HG03159 (cell line): ENCODE results near the gene SOD2.
"Not testable (repeated sequence)": the region's sequence is repeated elsewhere in the genome, so short reads cannot be mapped to it uniquely, and the experiment has no call there.

Experiments
- ATAC-seq: cut with Tn5 transposase; IDR thresholded peaks from one replicate; pipeline ENCODE4 v1.9.1; 2021; ENCODE audit warnings: mild to moderate bottlenecking, moderate library complexity; ENCODE audit not compliant: unreplicated experiment

Gene SOD2

DNA sequence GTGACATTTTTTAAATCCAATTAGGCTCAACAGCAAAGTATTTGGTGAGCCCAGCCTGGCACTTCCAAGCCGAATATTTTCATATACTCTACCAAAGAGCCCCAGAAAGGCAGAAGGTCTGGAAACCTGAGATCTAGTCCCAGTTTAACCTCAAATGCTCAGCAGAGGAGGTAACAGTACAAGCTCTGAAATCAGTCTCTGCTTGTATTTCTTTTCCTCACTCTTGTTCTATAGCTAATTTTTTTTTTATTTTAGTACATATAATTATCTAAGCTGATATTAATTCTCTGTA lies 9.1 kb downstream of the SOD2 start:
- no peak for ATAC-seq

DNA sequence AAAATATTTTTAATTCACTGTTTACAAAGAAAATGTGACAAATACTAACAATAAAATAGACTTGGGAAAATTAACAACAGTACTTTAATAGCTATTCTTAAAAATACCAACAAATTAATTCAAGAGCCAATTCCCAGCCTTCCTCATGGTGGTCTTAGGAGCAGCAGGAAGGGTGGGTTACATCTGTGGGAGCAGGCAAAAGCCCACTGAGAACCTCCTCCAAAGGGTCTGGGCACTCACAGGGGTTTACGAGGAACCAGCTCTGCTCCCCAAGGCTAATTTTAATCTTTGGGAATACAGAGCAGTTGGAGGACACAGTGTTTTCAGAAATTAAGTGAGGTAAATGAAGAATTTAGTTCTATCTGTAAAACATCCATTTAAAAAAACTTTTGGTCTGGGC lies 10.2 kb downstream of the SOD2 start:
- ATAC-seq = no peak

DNA sequence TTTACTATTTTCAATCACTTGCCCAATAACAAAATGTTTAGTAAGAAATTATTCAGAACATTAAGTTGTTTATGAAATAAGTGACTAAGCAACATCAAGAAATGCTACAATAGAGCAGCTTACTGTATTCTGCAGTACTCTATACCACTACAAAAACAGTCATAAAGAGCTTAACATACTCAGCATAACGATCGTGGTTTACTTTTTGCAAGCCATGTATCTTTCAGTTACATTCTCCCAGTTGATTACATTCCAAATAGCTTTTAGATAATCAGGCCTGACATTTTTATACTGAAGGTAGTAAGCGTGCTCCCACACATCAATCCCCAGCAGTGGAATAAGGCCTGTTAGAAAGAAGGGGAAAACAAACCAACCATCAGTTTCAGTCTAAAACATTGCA lies 10.7 kb downstream of the SOD2 start:
- no peak for ATAC-seq

DNA sequence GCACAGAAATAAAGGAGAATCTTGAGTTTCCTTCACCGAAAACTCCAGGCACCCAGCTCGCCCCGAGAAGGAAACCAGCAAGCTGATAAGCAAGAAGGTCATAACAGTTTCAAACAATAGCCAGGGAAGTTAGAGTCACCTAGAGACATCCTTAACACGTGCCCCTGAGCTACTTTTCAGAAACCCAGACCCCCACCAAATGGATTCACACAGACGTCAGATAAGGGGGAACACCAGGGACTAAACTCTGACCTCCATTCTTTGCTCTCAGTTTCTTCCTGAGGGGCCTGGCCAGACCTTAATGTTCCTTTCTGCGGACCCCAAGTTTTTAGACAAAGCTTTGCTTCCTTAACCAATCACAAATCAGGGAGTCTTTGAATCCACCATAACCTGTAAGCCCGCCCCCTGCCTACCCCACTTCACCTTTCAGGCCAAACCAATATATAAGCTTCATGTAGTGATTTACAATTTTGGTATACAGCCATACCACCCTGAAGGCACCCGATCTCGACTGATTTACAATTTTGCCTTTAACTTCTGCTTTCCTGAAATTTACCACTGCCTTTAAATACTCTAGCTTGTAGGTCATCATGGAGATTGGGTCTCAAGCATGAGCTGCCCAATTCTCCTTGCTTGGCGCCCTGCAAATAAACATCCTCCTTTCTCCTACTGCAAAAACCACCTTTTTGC lies 11.7 kb downstream of the SOD2 start:
- no peak for ATAC-seq

DNA sequence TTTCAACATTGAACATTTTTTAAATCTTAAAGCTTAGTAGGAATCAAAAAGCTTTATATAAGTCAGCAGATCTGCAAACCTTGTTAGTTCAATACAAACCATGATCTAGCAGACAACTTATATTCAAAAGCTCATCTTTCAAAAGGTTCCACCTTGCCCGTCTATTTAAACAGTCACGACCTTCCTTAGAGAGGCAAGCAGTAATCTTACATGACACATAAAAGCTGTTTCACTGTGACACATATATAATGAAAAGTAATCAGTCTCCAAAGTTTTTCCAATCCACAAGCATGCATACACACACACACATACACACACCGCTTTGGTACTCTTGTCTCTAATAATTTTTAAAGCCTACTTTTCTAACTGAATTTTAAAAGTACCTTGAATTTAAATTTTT lies 12.9 kb downstream of the SOD2 start:
- no peak for ATAC-seq

DNA sequence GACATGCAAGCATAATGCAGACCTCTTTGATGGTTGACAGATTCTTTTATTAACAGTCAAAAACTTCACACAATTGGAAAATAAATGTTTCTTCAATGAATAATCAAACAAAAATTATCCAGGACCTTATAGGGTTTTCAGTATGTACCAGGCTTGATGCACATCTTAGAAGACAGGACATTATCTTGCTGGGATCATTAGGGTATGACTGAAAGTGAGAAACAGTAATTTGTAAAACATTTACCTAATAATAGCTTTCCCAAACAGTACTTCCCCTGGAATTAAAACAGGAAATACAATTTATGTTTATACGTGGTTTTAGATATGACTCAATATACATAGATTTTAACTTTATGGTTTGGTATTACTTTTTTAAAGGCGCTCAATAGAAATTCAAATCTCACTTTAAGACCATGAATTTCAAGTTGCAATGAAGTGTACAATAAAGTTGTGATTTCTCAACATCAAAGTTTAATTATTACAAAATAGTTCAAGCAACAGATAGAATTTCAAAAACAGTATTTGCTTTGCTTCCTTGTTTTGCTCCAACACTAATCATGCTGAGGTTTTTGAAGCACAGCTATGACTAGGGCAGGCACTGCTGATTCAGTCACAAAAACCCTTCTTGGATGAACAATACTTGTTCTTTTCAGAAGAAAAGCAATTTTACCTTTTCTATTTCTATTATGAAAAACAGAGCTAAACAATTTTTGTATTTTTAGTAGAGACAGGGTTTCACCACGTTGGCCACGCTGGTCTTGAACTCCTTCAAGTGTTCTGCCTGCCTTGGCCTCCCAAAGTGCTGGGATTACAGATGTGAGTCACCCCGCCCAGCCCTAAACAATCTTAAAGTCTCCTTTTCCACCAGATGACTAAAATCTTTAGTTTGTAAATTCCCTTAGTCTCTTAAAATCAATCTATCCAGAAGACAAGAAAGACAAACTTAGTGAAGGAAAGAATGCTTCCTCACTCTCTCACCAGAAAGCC lies 13.7 kb downstream of the SOD2 start:
- ATAC-seq = no peak

DNA sequence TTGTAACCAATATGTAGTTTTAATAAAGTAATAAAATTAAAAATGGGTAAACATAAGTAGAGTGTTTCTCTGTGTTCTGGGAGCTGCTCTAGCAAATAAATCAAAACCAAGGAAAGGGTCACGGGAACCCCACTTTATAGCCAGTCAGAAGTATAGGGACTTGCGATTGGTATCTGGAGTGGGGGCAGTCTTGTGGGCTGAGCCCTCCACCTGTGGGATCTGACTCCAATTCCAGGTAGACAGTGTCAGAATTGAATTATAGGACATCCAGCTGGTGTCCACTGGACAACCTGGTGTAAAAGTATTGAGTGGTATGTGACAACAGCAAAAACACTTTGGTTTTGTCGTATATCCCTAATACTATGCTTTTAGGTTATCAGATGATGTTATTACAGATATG lies 14.5 kb downstream of the SOD2 start:
- ATAC-seq = no peak

DNA sequence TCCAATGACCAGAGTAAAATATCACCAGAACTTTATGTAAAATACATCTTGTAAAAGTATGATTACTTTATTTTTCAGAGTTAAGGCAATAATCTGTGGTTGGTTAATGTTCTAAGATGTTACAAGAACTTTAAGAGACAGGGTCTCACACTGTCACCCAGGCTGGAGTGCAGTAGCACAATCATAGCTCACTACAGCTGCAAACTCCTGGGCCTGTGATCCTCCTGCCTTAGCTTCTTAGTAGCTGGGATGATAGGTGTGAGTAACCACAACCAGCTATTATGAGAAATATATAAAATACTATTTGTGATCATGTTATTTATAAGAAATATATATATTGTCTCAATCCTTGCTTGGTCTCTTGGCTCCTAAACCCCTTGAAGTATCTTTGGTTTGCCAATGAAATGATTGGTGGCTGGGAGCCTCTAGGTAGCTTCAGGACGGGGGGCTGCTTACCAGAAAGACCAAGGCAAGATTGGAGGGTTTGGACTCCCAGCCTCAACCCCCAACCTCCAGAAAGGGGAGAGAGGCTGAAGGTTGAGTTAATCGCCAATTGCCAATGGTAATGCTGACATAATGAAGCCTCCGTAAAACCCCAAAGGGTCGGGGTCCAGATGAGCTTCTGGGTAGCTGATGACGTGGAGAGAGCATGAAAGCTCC lies 15.4 kb downstream of the SOD2 start:
- ATAC-seq = no peak

DNA sequence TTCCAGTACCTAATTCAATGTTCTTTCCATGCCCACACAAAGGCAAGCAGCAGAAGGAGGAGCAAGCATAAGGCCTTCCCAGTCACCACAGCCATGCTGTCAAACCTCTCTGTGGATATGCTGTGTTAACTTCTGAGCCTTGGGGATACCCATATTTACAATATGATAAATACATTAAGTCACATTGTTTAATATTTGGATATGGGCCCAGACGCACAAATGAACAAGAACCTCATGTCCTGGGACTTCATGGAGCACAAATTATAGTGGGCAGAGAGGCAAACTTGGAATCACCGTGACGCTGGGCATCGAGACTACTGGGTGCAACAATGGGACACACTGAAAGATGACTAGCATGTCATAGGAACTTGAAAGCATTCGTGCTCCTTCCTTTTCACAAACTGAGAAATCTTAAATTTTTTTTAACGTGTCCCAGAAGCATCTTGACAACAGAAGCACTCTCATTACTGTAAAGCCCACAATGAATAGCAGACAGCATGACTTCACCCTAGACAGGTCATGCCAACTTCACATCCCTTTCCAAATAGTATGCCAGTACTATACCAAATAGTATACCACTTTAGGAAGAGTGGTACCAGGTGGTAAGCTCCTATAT lies 16.0 kb downstream of the SOD2 start:
- no peak for ATAC-seq

DNA sequence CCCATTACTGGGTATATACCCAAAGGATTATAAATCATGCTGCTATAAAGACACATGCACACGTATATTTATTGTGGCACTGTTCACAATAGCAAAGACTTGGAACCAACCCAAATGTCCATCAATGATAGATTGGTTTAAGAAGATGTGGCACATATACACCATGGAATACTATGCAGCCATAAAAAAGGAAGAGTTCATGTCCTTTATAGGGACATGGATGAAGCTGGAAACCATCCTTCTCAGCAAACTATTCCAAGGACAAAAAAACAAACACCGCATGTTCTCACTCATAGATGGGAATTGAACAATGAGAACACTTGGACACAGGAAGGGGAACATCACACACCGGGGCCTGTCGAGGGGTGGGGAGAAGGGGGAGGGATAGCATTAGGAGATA lies 16.8 kb downstream of the SOD2 start:
- not testable (repeated sequence) for ATAC-seq

DNA sequence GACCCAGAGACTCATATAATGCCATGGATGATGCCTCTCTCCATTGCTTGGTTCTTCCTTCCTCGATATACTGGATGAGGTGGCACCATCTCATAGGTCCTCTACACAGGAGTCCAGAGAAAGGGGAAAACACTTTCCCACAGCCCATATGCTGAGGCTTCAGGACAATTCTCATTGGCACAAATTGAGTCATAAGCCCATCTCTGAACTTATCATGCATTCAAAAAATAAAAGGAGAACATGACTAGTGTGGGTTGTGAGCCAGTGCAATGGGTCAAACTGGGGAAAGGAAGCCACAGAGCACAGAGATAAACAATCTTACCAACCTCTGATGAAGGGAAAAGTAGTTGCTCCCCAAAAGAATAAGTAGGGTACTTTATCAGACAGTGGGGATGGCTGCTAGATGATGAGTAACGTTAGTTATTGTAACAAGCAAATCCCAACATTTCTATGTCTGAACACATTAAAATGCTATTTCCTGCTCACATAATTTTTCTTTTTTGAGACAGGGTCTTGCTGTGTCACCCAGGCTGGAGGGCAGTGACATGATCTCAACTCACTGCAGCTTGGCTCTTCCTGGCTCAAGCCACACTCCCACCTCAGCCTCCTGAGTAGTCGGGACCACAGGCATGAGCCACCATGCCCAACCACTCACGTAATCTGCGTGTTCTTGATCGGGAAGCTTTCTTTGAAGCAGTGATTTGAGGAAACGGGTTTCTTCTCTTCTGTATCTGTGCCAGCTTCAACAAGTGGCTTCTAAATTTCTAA lies 27.0 kb downstream of the SOD2 start:
- no peak for ATAC-seq

DNA sequence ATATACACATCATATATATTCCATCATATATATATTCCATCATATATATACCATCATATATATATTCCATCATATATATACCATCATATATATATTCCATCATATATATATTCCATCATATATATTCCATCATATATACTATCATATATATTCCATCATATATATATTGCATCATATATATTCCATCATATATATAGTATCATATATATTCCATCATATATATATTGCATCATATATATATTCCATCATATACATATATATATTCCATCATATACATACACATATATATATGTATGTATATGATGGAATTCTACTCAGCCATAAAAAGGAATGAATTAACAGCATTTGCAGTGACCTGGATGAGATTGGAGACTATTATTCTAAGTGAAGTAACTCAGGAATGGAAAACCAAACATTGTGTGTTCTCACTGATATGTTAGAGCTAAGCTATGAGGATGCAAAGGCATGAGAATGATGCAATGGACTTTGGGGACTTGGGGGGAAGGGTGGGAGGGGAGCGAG lies 29.6 kb downstream of the SOD2 start:
- not testable (repeated sequence) for ATAC-seq

DNA sequence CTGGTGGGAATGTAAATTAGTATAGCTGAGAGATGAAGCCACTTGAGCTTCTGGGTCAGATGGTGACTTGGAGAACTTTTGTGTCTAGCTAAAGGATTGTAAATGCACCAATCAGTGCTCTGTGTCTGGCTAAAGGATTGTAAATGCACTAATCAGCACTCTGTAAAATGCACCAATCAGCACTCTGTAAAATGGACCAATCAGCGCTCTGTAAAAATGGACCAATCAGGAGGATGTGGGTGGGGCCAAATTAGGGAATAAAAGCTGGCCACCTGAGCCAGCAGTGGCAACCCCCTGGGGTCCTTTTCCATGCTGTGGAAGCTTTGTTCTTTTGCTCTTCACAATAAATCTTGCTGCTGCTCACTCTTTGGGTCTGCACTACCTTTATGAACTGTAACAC lies 31.1 kb downstream of the SOD2 start:
- ATAC-seq = not testable (repeated sequence)

DNA sequence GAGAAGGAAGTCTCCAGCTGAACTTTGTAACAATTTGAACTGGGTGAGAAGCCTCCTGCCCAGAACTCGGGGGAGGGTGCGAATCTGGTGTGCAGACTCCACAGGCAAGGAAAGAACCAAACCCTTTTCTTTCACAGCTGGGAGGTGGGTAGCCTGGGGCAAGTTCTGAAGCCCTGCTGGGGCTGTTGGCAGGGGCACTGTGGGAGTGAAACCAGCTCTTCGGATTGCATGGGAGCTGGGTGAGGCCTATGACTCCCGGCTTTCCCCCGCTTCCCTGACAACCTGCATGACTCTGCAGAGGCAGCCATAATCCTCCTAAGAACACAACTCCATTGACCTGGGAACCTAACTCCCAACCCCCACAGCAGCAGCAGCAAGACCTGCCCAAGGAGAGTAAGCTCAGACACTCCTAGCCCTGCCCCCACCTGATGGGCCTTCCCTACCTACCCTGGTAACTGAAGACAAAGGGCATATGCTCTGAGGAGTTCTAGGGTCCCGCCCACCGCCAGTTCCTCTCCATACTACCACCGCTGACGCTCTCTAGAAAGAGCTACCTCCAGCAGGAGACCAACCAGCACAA lies 37.5 kb downstream of the SOD2 start:
- ATAC-seq = no peak

DNA sequence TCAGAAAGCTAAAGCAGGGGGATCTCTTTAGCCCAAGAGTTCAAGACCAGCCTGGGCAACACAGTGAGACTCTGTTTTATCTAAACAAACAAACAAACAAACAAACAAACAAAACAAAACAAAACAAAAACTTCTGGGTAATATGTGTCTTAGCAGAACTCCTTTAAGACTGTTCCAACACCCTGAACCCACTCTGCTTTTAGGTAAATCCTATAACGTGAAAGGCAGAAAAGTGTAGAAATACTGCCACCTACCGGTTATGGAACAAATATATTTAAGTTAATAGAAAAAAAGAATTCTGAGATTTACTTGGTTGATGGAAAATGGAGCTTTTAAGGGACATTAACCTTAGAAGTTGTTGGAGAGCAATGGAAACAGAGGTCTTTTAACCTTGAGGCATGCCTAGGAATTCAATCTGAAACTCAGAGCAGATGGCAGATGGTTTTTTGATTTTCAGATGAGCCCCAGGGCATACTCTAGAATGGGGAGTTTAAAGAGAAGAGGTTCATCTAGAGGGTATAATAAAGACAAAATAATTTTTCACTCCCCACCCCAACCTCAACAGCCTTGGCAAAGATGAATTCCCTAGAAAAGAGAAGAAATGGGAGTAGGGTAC lies 38.5 kb downstream of the SOD2 start:
- ATAC-seq = no peak

DNA sequence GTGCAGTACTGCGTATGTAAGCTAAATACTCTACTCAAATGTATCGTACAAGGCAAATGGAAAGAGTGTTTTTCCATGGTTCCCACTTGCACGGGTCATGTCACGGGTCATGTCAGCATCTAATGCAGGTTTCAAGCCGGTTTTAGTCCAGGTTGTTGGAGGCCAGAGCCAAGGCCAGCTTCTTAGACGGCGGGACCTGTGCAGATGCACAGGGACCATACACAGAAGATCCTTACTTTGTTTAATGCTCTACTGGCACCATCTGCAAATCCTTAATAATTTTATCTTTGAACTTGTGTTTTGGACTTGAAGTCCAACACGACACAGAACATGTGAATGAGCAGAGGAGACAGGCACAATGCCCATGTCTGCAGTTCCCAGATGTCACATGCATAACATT lies 42.7 kb downstream of the SOD2 start:
- ATAC-seq = no peak

DNA sequence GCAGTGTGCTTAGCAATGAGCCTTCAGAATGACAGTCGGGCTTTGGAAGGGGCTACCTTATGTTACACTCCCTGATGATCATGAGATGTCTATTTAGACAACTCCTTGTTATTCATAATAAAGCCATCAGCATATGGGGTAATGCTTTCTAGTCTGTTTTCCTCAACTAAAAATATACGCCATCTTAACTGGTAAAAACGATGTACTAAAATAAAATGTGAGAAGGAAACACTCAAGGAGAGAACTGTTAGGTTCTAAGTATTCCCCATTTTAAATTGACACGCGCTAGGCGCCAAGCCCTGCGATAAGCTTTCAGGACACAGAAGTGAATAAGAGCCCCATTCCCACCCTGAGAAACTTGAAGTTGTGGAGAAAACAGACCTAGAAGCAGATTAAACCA lies 43.6 kb downstream of the SOD2 start:
- ATAC-seq = no peak

DNA sequence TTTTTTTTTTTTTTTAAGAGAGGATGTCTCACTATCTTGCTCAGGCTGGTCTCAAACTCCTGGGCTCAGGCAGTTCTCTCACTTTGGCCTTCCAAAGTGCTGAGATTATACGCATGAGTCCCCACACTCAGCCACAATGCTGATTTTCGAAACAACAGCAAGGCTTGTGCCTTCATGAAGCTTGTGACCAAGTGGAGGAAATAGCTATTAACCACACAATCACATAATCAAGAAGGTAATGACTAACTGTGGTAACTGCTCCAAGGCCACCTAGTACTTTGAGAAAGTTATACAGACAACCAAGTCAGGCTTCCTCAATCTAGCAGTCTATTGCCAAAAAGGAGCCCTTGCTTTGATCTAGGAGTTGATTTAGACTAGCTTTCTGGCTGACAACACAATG lies 46.3 kb downstream of the SOD2 start:
- ATAC-seq = peak; percentile 97

DNA sequence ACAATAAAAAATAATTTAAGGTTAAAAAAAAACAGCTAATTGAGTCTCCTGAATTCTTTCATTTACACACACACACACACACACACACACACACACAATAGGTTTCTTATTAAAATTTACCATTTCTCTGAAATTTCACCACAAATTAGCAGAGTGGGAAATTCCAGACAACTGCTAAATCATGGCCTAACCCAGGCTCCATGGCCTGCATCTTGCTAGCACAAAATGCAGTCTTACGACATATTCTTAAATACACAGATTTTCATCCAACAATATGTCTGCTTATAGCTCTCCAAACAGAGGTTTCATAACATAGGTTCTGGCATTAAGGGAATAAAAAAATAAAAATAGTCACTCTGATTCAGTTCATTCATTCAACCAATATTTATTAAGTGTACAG lies 46.9 kb downstream of the SOD2 start:
- no peak for ATAC-seq

DNA sequence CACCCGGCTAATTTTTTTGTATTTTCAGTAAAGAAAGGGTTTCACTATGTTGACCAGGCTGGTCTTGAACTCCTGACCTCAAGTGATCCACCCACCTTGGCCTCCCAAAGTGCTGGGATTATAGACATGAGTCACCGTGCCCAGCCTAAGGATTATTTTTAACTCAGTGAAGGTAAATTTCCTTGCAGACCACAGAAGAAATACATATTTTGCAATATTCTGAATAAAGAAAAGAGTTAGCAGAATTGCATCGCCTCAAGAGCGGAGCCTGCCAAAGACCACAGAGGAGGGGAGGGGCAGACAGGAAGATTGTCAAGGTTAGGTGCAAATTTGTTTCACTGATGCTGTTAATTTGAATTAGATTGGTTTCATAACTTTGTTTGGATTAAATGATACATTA lies 47.4 kb downstream of the SOD2 start:
- ATAC-seq = no peak
